SKM-1 (cell line): ENCODE measurements around the gene ZBTB47.

Experiments used
- DNase-seq: peaks from one replicate; lab custom pipeline; 2025; ENCODE audit not compliant: unreplicated experiment; lab: John Stamatoyannopoulos, UW

Gene ZBTB47

GRCh38 chr3:42684632-42685362 lies 31.3 kb downstream of the ZBTB47 start:
- no peak for DNase-seq

GRCh38 chr3:42685363-42685881 lies 31.9 kb downstream of the ZBTB47 start, which contains the start of gene KLHL40:
KLHL40 (plus strand) TSS chr3:42685537; CDS start chr3:42685619, 82 bp downstream.
- no peak for DNase-seq

DNA sequence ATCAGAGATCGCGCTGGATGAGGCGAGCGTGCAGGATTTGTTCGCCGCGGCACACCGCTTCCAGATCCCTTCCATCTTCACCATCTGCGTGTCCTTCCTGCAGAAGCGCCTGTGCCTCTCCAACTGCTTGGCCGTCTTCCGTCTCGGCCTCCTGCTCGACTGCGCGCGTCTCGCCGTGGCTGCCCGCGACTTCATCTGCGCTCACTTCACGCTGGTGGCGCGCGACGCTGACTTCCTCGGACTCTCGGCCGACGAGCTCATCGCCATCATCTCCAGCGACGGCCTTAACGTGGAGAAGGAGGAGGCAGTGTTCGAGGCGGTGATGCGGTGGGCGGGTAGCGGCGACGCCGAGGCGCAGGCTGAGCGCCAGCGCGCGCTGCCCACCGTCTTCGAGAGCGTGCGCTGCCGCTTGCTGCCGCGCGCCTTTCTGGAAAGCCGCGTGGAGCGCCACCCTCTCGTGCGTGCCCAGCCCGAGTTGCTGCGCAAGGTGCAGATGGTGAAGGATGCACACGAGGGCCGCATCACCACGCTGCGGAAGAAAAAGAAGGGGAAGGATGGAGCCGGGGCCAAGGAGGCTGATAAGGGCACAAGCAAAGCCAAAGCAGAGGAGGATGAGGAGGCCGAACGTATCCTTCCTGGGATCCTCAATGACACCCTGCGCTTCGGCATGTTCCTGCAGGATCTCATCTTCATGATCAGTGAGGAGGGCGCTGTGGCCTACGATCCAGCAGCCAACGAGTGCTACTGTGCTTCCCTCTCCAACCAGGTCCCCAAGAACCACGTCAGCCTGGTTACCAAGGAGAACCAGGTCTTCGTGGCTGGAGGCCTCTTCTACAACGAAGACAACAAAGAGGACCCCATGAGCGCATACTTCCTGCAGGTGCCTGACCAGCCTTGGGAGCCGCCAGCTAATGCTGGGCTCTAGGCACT lies 32.7 kb downstream of the ZBTB47 start:
- no peak for DNase-seq

GRCh38 chr3:42686832-42687650 lies 33.5 kb downstream of the ZBTB47 start:
- DNase-seq = no peak

DNA sequence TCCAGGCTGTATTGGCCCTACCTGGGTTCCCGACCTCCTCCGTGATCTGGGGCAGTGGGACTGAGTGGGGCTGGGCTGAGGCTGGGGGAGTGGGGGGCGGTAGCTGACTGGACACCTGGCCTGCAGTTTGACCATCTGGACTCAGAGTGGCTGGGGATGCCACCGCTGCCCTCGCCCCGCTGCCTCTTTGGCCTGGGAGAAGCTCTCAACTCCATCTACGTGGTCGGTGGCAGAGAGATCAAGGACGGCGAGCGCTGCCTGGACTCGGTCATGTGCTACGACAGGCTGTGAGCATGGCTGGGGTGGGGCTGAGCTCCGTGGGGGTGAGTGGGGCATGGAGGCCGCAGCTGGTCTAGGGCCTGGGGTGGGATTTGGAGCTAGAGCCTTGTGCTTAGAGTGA lies 34.5 kb downstream of the ZBTB47 start:
- no peak for DNase-seq

- no peak for DNase-seq
Observed at GRCh38 chr3:42688487-42689420, 35.3 kb downstream of the ZBTB47 start.

DNA sequence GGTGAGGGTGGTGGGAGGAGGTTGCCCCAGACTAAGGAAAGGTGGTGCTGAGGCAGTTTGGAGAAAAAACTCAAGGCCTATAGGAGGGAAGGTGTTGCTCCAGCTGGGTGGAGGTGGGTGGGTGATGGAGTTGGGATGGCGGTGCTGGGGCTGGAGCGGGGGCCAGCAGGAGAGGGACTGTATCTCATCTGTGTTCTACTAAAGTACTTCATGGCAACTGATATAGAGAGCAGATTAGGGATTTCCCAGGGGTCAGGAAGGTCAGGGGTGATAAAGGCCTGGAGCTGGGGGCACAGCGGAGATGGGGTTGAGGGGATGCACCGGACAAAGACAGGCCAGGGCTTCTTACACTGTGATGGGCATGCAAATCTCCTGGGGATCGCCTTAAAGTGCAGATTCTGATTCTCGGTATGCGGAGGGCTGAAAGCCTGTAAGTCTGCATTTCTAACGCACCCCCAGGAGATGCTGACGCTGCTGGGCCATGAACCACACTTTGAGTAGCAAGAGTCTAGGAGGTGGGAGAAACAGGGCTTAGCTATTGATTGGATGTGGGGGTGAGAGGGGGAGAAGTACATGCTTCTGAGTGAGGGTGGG lies 36.0 kb downstream of the ZBTB47 start:
- DNase-seq = no peak

DNA sequence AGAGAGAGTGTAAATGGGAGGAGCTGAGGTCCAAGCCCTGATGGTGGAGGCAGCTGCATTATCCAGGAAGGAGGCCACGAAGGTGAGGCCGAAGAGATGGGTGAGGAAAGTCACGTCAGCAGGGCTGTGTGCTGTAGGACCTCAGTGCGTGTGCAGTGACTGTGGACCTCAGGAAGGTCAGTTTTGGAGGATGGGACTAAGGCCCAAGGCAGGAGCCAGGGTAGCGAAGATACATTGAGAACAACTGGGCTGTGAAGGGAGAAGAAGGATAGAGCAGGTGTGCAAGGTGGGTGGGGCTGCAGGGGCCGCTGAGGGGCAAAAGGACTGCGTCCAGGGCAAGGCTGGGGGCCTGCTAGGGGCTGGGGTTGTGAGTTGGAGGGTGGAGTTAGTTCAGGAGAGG lies 36.7 kb downstream of the ZBTB47 start:
- DNase-seq = no peak

DNA sequence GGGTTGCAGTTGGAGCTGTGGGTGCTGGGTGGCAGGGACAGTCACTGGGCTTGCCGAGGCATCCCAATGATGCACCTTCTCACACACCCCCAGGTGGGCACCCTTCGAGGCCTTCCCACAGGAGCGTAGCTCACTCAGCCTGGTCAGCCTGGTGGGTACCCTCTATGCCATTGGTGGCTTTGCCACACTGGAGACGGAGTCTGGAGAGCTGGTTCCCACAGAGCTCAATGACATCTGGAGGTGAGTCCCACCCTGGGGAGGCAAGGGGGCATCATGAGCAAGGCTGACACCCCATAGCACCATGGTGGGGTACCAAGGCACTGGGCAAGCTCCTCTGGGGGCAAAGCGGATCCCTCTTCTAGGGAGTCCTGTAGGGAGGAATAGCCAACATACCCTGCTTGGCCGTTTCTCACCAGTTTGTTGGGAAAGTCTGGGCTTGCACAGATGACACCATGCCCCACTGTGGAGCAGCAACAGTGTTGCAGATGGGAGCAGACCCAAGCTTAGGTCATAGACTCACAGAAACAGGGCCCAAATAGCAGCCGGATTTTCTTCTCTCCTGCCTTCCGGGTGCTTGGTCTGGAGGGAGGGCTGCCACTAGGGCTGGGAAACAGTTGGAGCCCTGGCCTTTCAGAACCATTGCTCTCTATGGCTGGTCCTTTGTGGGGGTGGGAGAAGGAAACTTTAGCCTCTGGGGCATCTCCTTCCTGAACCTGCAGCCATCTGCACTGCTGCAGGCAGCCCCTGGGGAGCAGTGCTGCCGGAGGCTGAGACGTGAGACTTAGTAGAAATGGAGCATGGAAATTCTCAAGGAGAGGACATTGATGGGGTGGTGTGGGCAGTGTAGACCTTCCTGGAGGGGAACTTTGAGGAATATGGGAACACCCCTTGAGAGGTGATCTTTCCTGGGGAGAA lies 37.5 kb downstream of the ZBTB47 start:
- no peak for DNase-seq

DNA sequence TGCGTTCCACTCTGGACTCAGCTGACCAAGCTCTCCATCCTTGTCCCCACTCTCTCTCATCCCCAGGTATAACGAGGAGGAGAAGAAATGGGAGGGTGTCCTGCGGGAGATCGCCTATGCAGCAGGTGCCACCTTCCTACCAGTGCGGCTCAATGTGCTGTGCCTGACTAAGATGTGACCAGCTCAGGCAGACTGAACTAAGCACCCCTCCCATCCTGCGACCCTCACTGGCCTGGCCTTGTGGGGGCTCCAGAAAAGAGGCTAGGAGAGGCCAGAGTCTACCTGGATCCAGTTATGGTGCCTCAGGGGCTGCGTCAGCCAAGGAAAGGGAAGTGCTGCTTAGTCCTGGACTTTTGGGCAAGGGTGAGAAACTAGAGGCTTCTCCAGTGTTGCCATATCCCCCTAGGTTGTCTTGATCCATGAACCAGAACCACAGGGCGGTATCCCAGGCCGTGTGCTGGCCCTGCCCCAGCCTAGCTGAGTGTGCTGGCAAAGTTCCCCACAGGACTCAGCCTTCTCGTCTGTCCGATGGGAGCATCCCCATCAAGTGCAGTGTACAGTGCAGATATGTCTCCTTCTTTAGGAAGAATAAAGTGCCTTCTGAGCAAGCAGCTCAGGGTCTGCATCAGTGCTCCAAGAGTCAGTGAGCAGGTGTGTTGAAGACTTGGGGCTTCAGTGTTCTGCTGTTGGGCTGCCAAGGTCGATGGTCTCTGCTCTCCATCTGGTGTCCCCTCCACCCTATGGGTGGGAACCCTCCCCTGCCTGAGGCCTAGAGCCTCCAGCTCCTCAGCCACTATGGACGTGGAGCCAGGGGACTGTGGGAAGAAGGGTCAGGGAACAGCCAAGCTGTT lies 38.5 kb downstream of the ZBTB47 start:
- DNase-seq = no peak

GRCh38 chr3:42692667-42693529 lies 39.4 kb downstream of the ZBTB47 start:
- DNase-seq = no peak

- no peak for DNase-seq
Observed at GRCh38 chr3:42693530-42693930, 40.0 kb downstream of the ZBTB47 start.

GRCh38 chr3:42694366-42694765 lies 40.9 kb downstream of the ZBTB47 start:
- no peak for DNase-seq

DNA sequence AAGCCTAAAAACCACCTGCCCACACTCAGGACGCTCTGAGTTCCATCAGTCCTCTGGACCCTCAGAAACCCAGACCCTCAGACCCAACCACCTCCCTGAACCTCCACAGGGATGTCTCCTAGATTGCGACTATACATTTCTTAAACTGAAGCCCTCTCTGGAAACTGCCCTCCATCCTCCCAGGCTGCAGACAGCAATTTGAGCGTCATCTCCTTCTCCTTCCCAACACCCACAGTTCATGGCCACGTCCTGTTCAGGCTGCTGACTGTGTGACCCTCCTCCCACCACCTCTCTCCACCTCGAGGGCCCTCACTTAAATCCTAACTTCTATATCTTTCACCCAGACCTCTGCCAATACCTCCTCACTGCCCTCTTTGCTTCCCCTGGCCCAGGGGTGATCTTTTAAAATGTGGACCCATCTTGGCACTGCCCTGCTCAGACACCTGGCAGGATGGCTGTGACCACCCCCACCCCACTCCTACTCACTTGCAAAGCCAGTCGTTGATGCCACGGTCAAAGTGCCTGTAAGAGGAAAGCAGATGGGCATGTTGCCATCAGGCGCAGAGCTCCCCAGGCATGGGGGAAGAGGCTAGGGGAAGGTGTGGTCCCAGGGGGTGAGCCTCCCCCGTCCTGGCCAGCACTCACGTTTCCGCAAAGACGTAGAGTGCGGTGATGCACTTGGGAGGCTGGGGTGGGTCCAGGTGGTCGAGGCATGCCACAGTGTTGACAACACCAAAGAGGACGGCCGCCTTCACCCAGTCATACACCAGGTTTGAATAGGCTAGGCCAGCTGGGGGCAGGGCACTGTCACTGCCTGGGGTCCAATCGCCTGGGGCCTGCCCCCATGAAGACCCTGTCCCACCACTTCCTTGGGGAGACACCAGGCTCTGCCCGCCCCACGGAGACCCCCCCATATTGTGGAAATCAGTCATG lies 43.1 kb downstream of the ZBTB47 start:
- no peak for DNase-seq

GRCh38 chr3:42697289-42698051 lies 44.0 kb downstream of the ZBTB47 start:
- DNase-seq = no peak
